SK-N-SH (cell line): ENCODE data around the gene CDK15. TPM values are rescaled to one million over a fixed set of nuclear protein-coding genes. Genes with fewer than 3 reads are reported as not detected.

Experiments used
- CTCF ChIA-PET: fragments of 300-600, 350-600 bp; formaldehyde crosslinking; extraction: SDS; loops from one replicate; lab custom pipeline; 2021; lab: Yijun Ruan, JAX
- POLR2A ChIA-PET: fragments of 350-600 bp; sonication (Branson Sonifier 250); formaldehyde crosslinking; extraction: SDS; loops from one replicate; lab custom pipeline; 2020; ENCODE audit warnings: antibody characterized with exemption, inconsistent platforms; lab: Yijun Ruan, JAX
- DNase-seq: peaks from one replicate; pipeline ENCODE4 v3.0.0; 2012
- H2AFZ ChIP-seq: fragments of 200-600 bp; sonication (generic); 2 replicates; pipeline ENCODE4 v1.8.1; 2016; ENCODE audit warnings: antibody characterized with exemption, mild to moderate bottlenecking, low read depth
- H3F3A ChIP-seq: fragments of 200-600 bp; sonication (generic); replicated peaks from 2 replicates; pipeline ENCODE3; 2016; ENCODE audit warnings: antibody characterized with exemption, mild to moderate bottlenecking; ENCODE audit not compliant: insufficient read depth
- H3K27ac ChIP-seq, 2 experiments: fragments of 200-500 bp in 1 of 2; fragments of 200-600 bp in 1 of 2; sonication (Bioruptor generic) in 1 of 2; sonication (generic), shearing (Covaris generic) in 1 of 2; 2 replicates each; pipeline versions ENCODE4 v1.5.1 to v1.6.1; 2014 to 2016; ENCODE audit warnings: low read depth in 2 of 2, inconsistent platforms in 1 of 2, low read length in 1 of 2, mild to moderate bottlenecking in 1 of 2, mixed read lengths in 1 of 2
- H3K27me3 ChIP-seq: fragments of 200-600 bp; sonication (generic), shearing (Covaris generic); 2 replicates; pipeline ENCODE4 v1.6.1; 2016; ENCODE audit warnings: mixed run types; ENCODE audit not compliant: insufficient read depth
- H3K36me3 ChIP-seq, 2 experiments: fragments of 200-500 bp in 1 of 2; fragments of 200-600 bp in 1 of 2; sonication (Bioruptor generic) in 1 of 2; sonication (generic) in 1 of 2; replicated peaks in 1 of 2; 2 replicates each; pipeline versions ENCODE3 to v1.5.1; 2014 to 2016; ENCODE audit warnings: low read length in 1 of 2, mild to moderate bottlenecking in 1 of 2; ENCODE audit not compliant: insufficient read depth in 2 of 2, control insufficient read depth in 1 of 2
- H3K4me1 ChIP-seq, 2 experiments: fragments of 200-500 bp in 1 of 2; fragments of 200-600 bp in 1 of 2; sonication (Bioruptor generic) in 1 of 2; sonication (generic), shearing (Covaris generic) in 1 of 2; 2 replicates each; pipeline versions ENCODE4 v1.5.1 to v1.6.1; 2014 to 2016; ENCODE audit warnings: low read depth in 1 of 2, low read length in 1 of 2, mixed run types in 1 of 2; ENCODE audit not compliant: insufficient read depth in 2 of 2, control insufficient read depth in 1 of 2
- H3K4me2 ChIP-seq: fragments of 200-600 bp; sonication (generic), shearing (Covaris generic); 2 replicates; pipeline ENCODE4 v1.6.1; 2017; ENCODE audit warnings: mixed run types
- H3K4me3 ChIP-seq, 2 experiments: fragments of 200-500 bp in 1 of 2; fragments of 200-600 bp in 1 of 2; sonication (Bioruptor generic) in 1 of 2; sonication (generic), shearing (Covaris generic) in 1 of 2; 2 replicates each; pipeline versions ENCODE4 v1.5.1 to v1.8.1; 2014 to 2016; ENCODE audit warnings: low read depth in 2 of 2, inconsistent platforms in 1 of 2, low read length in 1 of 2, mild to moderate bottlenecking in 1 of 2, mixed read lengths in 1 of 2, moderate library complexity in 1 of 2
- H3K79me2 ChIP-seq: fragments of 200-600 bp; sonication (generic); 2 replicates; pipeline ENCODE4 v1.8.1; 2017; ENCODE audit warnings: mild to moderate bottlenecking; ENCODE audit not compliant: insufficient read depth
- H3K9ac ChIP-seq: fragments of 200-600 bp; sonication (generic); 2 replicates; pipeline ENCODE4 v1.6.1; 2017; ENCODE audit warnings: mixed run types
- H3K9me2 ChIP-seq: fragments of 200-600 bp; sonication (generic); 2 replicates; pipeline ENCODE4 v1.6.1; 2017; ENCODE audit warnings: mixed run types
- H3K9me3 ChIP-seq: fragments of 200-600 bp; sonication (generic); 2 replicates; pipeline ENCODE4 v1.6.1; 2017; ENCODE audit warnings: mixed run types, mild to moderate bottlenecking, moderate library complexity
- H4K20me1 ChIP-seq: fragments of 200-600 bp; sonication (generic); 2 replicates; pipeline ENCODE4 v1.6.1; 2017; ENCODE audit warnings: mild to moderate bottlenecking, mixed run types; ENCODE audit not compliant: insufficient read depth
- EZH2phosphoT487 ChIP-seq: fragments of 200-600 bp; sonication (generic); IDR thresholded peaks from 2 replicates; pipeline ENCODE4 v1.6.1; 2017; ENCODE audit warnings: low read depth, mixed run types, mild to moderate bottlenecking, antibody characterized with exemption, moderate library complexity, borderline replicate concordance
- FOSL2 ChIP-seq: IDR thresholded peaks from 2 replicates; pipeline ENCODE4 v1.4.0; 2012; ENCODE audit warnings: low read depth, mild to moderate bottlenecking, moderate library complexity, borderline replicate concordance
- FOXJ3 ChIP-seq: sonication (generic); formaldehyde crosslinking; IDR thresholded peaks from 2 replicates; pipeline ENCODE4 v1.5.1; 2020; ENCODE audit warnings: mild to moderate bottlenecking, missing genetic modification reagents
- FOXM1 ChIP-seq: IDR thresholded peaks from 2 replicates; pipeline ENCODE4 v1.4.0; 2012; ENCODE audit warnings: low read depth, mild to moderate bottlenecking
- IRF3 ChIP-seq: fragments of 150-350 bp; IDR thresholded peaks from 2 replicates; pipeline ENCODE4 v1.6.1; 2016; ENCODE audit warnings: mild to moderate bottlenecking, low read depth, low read length
- JUND ChIP-seq: IDR thresholded peaks from 2 replicates; pipeline ENCODE4 v1.4.0; 2012
- MEF2A ChIP-seq: IDR thresholded peaks from 2 replicates; pipeline ENCODE4 v1.4.0; 2012; ENCODE audit warnings: low read depth, borderline replicate concordance
- MXI1 ChIP-seq: IDR thresholded peaks from 2 replicates; pipeline ENCODE4 v1.6.1; 2012; ENCODE audit warnings: mild to moderate bottlenecking, low read depth, low read length, improper control_type of control experiment
- NFIC ChIP-seq: IDR thresholded peaks from 2 replicates; pipeline ENCODE4 v1.4.0; 2012; ENCODE audit warnings: borderline replicate concordance
- NRF1 ChIP-seq: IDR thresholded peaks from 2 replicates; pipeline ENCODE4 v1.6.1; 2012; ENCODE audit warnings: low read depth, mild to moderate bottlenecking, low read length
- POLR2AphosphoS5 ChIP-seq: IDR thresholded peaks from 2 replicates; pipeline ENCODE4 v1.6.1; 2012; ENCODE audit warnings: low read depth, low read length
- REST ChIP-seq: IDR thresholded peaks from 2 replicates; pipeline ENCODE4 v1.6.1; 2012; ENCODE audit warnings: mild to moderate bottlenecking, low read depth, low read length, moderate library complexity
- RFX5 ChIP-seq: IDR thresholded peaks from 2 replicates; pipeline ENCODE4 v1.6.1; 2012; ENCODE audit warnings: mild to moderate bottlenecking, improper control_type of control experiment, low read length
- RXRA ChIP-seq: IDR thresholded peaks from 2 replicates; pipeline ENCODE4 v1.4.0; 2012; ENCODE audit warnings: low read depth, mild to moderate bottlenecking, borderline replicate concordance
- SIN3A ChIP-seq: IDR thresholded peaks from 2 replicates; pipeline ENCODE4 v1.6.1; 2012; ENCODE audit warnings: low read depth, mild to moderate bottlenecking, low read length, moderate library complexity, borderline replicate concordance
- SMC3 ChIP-seq: IDR thresholded peaks from 2 replicates; pipeline ENCODE4 v1.6.1; 2012; ENCODE audit warnings: low read depth, low read length, improper control_type of control experiment
- TCF12 ChIP-seq: IDR thresholded peaks from 2 replicates; pipeline ENCODE4 v1.4.0; 2012
- TEAD4 ChIP-seq: IDR thresholded peaks from 2 replicates; pipeline ENCODE4 v1.4.0; 2012; ENCODE audit warnings: mild to moderate bottlenecking, borderline replicate concordance; ENCODE audit not compliant: insufficient read depth
- USF1 ChIP-seq: IDR thresholded peaks from 2 replicates; pipeline ENCODE4 v1.4.0; 2012; ENCODE audit warnings: low read depth, borderline replicate concordance
- YY1 ChIP-seq: IDR thresholded peaks from 2 replicates; pipeline ENCODE4 v1.4.0; 2012; ENCODE audit warnings: low read depth, mild to moderate bottlenecking
- WGBS: methylation state at CpG from one replicate; pipeline ENCODE4 v1.1.6; 2017; ENCODE audit warnings: low lambda C conversion rate; 5-methylcytosine and 5-hydroxymethylcytosine counted together
- polyA plus RNA-seq, 3 experiments: library from polyadenylated mRNA; depleted of rRNA; stranded (reverse); fragments of >200 nt; gene quantifications; 2 replicates each; pipeline ENCODE4 v1.2.3, GENCODE V29; 2012

CDK15 gene
- polyA plus RNA-seq, 1 of the 3 experiments (the other 2 are of a cell fraction) = 1.8 TPM

- CTCF ChIA-PET = interaction anchor here (0.8 to 1.8 kb wide), 4 partner anchors 47 to 332 kb away, joined by 3 to 7 read pairs (median 4); partner anchors contain the start of gene CDK15
- Histone ChIP-seq H3K4me1 (peaks cover 0 to 36% of the 10 kb centered on the region in 2 experiments; a peak in 3 of 4 replicates), H3K9ac (peak overlapping the region; percentile 2; the same call in 1 of the 2 replicates), H3K36me3 (no peaks in the 10 kb centered on the region), H3K27me3 (no peaks in the 10 kb centered on the region), H3K27ac (peak overlapping the region; percentile 11 to 96; a peak in 3 of 4 replicates), H3K79me2 (peaks cover 11% of the 10 kb centered on the region; the same call in 1 of the 2 replicates), H2AFZ (peak overlapping the region; percentile 72), H3K4me3 (no peak overlapping the region), H3K9me2 (no peaks in the 10 kb centered on the region), H3K9me3 (no peaks in the 10 kb centered on the region), H3F3A (peaks cover 31% of the 10 kb centered on the region), H3K4me2 (no peak overlapping the region), H4K20me1 (no peaks in the 10 kb centered on the region)
- POLR2A ChIA-PET = no interaction called here
- TF ChIP-seq RFX5 (no peak), FOSL2 (0 out of 2 replicates have a peak, but pooled peaks have one; percentile 3)
- WGBS = 84% methylated on average over 1 of the region's 1 CpG
- DNase-seq = no peak
Measured at GRCh38 chr2:201852878-201853415, 46.6 kb downstream of the CDK15 start.

GRCh38 chr2:201854221-201854801, 48.0 kb downstream of the CDK15 start:
- ChIA-PET CTCF (interaction anchor here (0.6 to 2.4 kb wide), 7 partner anchors 19 to 324 kb away, joined by 3 to 13 read pairs (median 3); partner anchors contain the start of gene CDK15), POLR2A (no interaction called here)
- peak overlapping the region; percentile 71 for H3K4me2 ChIP-seq
- H2AFZ ChIP-seq = 0 out of 2 replicates have a peak overlapping the region, but pooled peaks have one; percentile 32
- H3K4me3 ChIP-seq = no peak overlapping the region
- no peaks in the 10 kb centered on the region for H3K36me3 ChIP-seq
- H3K9ac ChIP-seq = peak overlapping the region; percentile 74
- no peaks in the 10 kb centered on the region for H3K9me2 ChIP-seq
- H3K4me1 ChIP-seq = peaks cover 0 to 41% of the 10 kb centered on the region in 2 experiments; a peak in 3 of 4 replicates
- WGBS = 11% methylated on average over 4 of the region's 4 CpGs
- no peak for DNase-seq
- H3K27me3 ChIP-seq = no peaks in the 10 kb centered on the region
- peaks cover 31% of the 10 kb centered on the region for H3F3A ChIP-seq
- H4K20me1 ChIP-seq = no peaks in the 10 kb centered on the region
- H3K27ac ChIP-seq = peak overlapping the region; percentile 56 to 96; a peak in 3 of 4 replicates
- peaks cover 11% of the 10 kb centered on the region; the same call in 1 of the 2 replicates for H3K79me2 ChIP-seq
- no peaks in the 10 kb centered on the region for H3K9me3 ChIP-seq
- peak; percentile 84 for TF ChIP-seq TEAD4
- TF ChIP-seq NRF1 = no peak
- no peak for TF ChIP-seq MXI1
- TF ChIP-seq TCF12 = peak; percentile 76
- TF ChIP-seq USF1 = no peak
- peak; percentile 57; the same call in 1 of the 2 replicates for TF ChIP-seq NFIC
- TF ChIP-seq SIN3A = peak; percentile 54; the same call in 1 of the 2 replicates
- no peak for TF ChIP-seq IRF3
- peak; percentile 48; the same call in 1 of the 2 replicates for TF ChIP-seq YY1
- no peak for TF ChIP-seq MEF2A
- peak; percentile 25; the same call in 1 of the 2 replicates for TF ChIP-seq REST
- TF ChIP-seq JUND = peak; percentile 77
- TF ChIP-seq SMC3 = no peak
- TF ChIP-seq FOXJ3 (CRISPR knock-in tag) = no peak
- TF ChIP-seq POLR2AphosphoS5 = peak; percentile 44; the same call in 1 of the 2 replicates
- no peak for TF ChIP-seq RXRA
- peak; percentile 83 for TF ChIP-seq FOSL2
- TF ChIP-seq FOXM1 = 0 out of 2 replicates have a peak, but pooled peaks have one; percentile 54
- no peak for TF ChIP-seq EZH2phosphoT487
